ENCODE data around the gene NEK4.
A peak's percentile ranks its signal among the peaks of the same experiment; 100 is the strongest.
"Not testable (repeated sequence)": the region's sequence is repeated elsewhere in the genome, so short reads cannot be mapped to it uniquely, and the experiment has no call there.

Gene NEK4

DNA sequence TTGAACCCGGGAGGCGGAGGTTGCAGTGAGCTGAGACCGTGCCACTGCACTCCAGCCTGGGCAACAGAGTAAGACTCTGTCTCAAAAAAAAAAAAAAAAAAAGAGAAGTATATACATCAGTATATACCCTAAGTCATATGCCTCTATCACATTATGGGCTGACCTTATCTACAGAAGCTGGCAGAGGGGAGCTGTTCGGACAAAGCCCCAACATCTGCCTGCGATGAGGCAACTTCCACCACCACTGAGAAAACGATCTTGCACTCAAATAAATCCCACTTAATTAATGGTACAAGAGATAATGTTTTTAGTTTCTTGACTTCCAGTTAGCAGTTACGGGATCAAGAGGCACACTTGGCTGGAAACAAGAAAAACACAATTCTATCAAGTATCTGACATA lies 67.4 kb downstream of the NEK4 start:
- DNase-seq (ENCODE audit: low read depth, low spot score): no peak

DNA sequence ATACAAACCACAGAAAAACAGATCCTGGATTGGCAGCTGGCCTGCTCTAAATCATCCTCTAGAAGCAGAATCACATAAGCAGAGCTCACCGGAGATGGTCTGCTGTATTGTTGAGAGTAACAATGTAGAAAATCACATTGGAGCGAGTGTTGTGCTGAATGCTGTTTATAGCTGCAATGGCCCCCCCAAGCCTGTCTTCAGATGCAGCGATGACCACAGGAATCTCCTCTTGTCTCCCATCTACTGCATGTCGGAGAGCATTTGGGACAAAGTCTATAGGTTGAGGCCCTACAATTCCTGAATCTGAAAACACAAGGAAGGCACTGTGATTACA lies 73.1 kb downstream of the NEK4 start:
- DNase-seq (ENCODE audit: low read depth, low spot score): no peak

DNA sequence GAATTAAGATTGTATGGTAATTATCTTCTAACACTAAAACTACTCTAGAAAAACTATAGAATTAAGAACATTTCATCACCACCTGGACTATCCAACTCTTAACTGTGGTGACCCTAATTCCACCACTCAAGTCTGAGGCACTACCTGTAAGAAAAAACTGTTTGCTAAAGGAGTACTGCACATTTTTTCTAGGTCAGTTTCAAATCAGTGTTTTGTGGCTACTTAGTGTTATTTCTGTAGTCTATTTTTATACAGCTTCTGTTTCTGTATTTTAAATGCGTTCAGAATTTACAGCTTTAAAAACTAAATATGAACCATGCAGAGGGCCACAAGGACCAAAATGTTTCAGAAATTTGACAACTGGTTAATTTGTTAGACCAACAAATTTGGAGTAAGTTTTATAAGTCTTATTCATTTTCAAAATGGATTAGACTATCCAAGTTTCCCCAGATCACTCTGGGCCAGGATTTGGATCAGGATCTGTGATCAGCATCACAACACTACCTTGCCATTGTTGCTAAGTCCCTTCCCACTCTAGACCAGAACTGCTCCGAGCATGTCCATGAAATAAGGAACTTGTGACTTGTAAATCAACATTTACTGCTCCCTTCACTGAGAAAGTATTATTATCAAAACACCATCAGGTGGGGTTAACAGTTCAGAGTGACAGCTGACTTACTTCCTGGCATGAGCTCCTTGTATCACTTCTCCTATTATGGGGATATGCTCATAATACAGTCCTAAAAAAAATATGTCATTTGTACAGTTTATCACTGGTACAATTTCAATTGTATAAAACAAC lies 73.7 kb downstream of the NEK4 start:
- DNase-seq (ENCODE audit: low read depth, low spot score): no peak

DNA sequence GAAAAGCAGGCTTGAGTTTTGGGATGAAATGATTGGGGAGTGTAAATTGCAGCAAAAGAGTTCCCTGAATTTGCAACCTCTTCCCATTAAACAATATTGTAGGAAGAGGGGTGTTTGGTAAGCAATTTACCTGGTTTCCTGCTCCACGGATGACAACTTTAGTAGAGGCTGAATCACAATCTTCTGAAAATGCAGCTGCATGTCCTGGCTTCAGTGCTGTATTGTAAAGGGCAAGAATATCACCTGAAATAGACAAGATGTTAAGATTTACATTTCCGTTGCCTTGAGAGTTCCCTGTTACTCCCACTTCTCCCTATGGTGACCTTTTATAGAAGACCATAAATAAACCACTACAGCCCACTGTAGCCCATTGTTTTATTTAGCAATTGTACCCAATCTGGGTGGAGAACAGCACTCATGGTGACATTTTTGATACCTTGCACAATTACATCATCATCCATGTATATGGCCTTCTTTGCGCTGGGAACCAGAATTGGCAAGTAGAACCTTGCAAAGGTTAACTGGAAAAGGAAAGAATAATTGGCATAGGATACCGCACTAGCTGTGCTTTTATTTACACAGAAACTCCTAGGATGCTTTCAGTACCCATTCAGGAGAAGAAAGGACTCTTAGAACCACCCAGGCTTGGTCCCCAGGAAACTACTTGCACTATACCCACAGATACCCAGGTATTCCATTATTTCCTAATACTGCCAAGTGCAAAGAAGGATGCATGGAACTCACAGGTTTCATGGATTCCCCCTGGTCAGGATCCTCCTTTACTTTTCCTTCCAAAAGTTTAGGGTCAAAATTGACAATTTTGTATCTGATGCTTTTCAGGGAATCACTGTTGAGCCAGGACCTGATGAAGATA lies 74.7 kb downstream of the NEK4 start:
- DNase-seq (ENCODE audit: low read depth, low spot score): no peak

DNA sequence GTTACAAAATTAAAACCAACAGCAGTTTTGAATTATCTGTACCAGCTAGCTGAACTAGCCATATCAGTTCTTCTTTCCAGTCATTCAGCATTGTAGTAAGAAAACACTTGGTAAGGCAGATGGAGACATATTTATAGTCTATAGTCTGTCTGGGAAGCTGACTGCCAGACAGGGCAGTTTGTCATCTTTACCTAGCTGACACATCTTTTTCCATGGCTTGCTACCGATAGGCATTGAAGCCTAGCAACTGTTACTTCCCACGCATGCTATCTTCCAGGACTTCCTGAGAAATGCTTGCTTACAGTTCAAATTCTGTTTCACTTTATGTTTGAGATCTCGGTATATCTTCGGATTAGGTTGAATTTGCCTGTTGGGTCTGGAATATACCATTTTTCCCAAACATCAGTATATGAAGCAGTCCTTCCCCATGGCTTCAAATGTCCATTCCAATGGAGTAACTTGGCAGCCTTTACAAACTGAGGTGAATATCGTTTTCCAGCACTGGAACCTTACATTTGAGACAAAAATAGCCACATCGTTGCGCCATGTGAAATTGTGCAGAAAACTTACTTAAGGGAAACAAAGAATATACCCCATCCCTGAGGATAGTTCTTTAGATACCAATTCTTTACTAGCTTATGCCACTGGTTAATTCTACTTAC lies 76.1 kb downstream of the NEK4 start:
- no peak for DNase-seq (ENCODE audit: low read depth, low spot score)

DNA sequence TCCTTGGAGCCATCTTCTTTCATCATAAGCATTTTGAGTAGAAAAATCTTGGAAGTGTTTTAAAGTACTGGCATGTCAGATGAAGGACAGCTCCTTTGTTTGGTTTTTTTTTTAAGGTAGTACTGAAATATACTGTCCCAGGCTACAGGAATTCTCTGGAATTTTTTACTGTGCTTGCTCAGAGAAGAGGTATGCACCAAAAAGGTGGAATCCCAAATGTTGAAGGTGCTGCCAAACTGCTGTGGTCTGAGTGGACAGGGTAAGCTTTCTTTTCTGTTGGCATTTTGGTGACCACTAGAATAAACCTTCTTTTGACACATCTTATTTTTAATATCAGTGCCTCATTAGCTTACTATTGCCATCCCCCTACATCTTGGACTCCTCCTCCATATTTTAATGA lies 77.7 kb downstream of the NEK4 start:
- DNase-seq (ENCODE audit: low read depth, low spot score): no peak

DNA sequence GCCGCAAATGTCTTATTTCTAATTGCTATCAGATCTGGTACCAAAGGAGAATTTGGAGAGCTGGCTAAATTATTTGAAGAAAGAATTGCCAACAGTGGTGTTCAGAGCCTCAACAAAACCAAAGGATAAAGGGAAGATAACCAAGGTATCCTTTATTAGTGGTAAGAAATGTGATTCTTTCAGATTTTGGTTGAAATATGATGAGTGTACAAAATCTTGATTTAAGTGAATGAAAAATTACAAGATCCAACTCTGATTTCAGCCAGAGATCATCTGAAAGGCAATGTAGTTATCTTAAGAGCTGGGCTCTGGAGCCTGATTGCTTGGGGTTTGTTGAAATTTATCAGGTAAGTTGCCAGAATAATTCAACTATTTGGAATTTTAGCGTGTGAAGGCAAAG lies 80.2 kb downstream of the NEK4 start:
- DNase-seq (ENCODE audit: low read depth, low spot score): no peak

DNA sequence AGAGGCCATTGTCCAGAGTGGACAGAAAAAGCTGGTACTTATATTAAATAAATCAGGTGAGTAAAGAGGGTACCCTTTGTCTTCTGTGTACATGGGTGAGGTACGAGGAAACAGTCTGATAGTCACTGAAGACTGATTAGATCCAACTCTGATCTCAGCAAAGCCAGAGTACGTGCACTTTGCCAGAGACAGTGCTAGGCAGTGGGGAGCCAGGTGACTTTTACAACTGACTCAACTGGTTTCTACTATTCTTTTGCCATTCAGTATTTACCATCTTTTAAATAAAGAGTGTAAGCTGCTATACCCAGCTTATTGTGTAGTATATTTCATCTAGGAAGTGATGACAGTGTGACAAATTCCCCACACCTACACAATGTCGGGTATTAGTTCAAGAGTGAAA lies 81.6 kb downstream of the NEK4 start:
- DNase-seq (ENCODE audit: low read depth, low spot score): no peak

DNA sequence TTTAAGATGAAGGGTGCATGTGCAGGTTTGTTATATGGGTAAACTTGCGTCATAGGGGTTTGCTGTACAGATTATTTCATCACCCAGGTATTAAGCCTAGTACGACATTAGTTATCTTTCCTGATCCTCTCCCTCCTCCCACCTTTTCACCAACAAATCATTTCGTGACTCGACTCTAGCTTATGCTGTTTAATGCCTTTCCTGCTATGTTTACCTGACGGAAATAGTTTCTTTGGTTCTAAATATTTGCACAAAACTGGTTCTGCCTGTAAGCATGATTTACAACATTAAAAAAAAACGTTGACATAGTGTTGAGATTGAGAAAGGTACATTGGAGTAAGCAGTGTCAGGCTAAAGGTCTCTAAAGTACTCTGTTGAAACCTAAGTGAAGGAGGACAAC lies 82.5 kb downstream of the NEK4 start:
- DNase-seq (ENCODE audit: low read depth, low spot score): no peak

DNA sequence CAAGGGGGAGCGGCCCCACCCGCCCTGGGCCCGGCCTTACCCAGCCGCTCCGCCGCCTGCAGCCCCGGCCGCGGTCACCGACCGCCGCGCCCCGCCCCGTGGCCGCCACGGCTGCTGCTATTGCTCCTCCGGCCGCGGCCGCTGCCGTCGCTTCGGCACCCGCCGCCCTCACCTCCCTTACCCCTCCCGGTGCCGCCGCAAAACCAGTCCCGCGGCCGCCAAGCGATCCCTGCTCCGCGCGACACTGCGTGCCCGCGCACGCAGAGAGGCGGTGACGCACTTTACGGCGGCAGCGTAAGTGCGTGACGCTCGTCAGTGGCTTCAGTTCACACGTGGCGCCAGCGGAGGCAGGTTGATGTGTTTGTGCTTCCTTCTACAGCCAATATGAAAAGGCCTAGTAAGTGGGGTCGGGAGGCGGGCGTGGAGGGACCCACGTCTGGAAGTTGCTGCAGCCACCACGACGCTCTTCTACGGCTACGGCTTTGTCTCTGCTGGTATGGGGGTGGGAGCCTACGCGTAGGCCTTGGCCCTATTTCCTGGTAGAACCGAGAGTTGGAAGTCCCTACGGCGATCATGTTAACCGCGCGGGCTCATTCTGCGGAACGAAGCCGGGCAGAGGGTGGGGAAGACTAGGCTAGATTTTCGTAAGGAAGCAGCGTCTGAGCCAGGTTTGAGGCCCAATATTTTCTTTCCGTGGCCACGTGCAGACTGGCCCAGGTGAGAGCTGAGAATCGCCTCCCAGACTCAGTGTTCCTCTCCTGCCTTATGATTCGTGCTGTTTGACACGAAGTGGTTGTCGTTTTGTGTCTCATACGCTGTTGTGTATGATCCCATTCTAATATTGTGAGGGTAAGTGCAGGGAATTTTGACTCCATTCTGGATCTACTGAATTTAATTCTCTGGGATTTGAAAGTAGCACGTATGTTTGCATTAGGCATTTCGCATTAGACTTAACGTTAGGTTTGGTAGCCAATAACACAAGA lies 84.7 kb downstream of the NEK4 start, which contains the start of the genes GNL3 and PBRM1:
Gene GNL3, plus strand, starts transcription at position 324 of the 983 bp plus-strand sequence. Its CDS starts 61 bp downstream, at position 385.
Gene PBRM1, minus strand, starts transcription at position 205 of the 983 bp plus-strand sequence.
- peak; percentile 84 for DNase-seq (ENCODE audit: low read depth, low spot score)

DNA sequence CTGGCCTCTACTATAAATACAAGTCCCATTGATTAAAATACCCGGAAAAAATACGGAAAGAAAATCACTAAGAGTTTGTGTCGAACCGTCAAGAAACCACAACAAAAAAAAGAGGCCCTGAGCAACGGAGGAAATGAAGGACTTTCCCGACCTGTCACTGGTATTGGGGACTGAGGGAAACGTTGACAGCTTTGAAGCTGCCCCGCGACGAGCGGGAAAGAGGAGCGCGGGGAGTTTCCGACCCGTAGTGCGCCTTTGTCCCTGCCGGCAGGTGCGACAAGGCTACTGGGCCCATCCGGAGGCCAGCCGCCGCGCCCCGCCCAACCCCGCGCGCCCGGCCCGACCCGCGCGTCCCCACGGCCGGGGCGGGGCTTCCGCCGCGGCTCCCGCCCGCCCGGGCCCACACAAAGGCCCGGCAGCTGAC lies 85.4 kb downstream of the NEK4 start:
- DNase-seq (ENCODE audit: low read depth, low spot score): peak; percentile 58

DNA sequence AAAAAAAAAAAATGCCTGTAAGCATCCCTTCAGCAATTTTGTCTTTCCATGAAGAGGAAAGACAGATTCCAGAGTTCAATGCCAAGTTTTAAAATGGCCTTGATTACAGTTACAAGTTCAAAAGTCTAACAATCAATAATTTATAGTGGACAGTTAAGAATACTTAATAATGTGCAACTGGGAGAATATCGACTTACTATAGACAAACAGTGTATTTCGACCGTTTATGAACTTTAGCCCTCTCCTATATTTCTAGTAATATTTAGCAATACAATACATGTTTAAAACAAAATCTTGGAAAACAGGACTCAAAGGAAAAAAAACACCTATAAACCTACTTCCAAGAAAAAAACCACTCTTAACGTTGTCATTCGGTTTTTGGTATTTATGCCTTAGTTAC lies 86.6 kb downstream of the NEK4 start:
- DNase-seq (ENCODE audit: low read depth, low spot score): no peak

DNA sequence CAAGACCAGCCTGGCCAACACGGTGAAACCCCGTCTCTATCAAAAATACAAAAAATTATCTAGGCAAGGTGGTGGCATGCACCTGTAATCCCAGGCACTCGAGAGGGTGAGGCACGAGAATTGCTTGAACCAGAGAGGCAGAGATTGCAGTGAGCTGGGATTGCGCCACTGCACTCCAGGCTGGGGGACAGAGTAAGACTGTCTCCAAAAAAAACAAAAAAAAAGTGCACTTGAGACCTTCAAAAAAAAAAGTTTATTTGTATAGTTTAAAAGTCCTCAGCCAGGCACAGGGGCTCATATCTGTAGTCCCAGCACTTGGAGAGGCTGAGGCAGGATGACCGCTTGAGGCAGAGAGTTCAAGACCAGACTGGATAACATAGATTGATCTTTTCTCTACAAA lies 87.1 kb downstream of the NEK4 start:
- DNase-seq (ENCODE audit: low read depth, low spot score): no peak

DNA sequence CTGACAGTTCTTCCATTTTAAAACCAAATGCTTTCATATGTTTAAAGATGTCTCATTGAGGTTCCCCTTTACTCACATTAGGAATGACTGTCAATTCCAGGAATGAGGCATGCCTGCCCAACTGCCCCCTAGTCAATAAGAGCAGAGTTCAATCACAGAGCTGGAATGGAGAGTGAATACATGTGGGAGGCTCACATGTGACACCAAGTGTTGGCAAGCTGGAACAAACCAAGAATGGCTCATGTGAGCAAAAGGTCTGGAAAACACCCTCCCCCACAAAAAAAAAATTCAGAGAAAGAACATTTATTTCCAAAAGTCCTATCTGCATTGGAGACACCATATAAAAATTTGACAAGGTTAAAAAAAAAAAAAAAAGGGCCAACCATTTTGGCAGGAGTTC lies 88.7 kb downstream of the NEK4 start:
- no peak for DNase-seq (ENCODE audit: low read depth, low spot score)

DNA sequence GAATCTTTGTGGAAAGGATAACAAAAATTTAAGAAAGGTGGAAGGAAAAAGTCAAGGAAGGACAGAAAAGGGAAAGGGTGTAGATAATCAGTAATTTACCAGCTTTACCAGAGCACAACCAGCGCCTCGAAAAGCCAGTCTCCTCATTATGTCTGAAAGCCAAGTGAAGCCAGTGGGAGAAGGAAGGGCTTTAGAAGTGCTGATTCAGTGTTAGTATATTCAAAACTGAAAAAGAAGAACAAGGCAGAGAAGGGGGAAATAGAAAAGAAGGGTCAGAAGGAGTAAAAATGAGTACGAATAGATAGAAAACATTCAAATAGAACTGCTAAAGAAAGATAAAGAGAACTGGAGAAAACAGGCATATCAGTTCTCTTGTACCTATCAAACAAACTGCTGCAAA lies 89.1 kb downstream of the NEK4 start:
- DNase-seq (ENCODE audit: low read depth, low spot score): no peak

DNA sequence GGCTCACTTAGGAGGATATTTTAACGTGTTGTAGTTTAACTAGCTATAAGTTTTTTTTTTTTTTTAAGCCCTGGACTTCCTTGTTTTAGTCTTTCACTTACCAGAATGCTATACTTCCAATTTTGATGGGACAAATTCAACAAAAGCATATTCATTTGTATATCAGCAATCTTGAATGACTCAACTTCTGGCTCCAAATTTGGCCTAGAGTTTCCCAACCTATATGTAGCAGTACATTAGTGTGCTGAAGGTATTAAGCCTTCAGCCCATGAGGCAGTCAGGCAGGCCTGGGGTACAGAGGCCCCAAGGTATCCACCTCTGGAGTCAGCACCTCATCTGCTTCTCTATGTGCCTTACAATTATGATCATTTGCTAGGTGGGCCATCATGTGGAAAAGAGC lies 90.9 kb downstream of the NEK4 start:
- no peak for DNase-seq (ENCODE audit: low read depth, low spot score)

DNA sequence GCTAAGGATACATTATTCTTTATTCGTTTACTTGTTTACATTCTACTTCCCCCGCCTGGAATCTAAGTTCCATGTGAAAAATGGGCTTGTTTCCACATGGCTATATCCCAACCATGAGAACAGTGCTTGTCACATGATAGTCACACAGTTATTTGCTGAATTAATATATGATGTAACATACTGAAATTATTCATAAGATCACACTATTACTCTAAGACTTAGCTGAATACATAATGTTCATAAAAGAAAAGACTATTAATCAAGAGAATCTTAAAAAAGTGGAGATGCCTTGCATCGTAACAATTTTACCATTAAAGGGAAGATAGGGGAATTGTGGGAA lies 91.6 kb downstream of the NEK4 start:
- DNase-seq (ENCODE audit: low read depth, low spot score): no peak

DNA sequence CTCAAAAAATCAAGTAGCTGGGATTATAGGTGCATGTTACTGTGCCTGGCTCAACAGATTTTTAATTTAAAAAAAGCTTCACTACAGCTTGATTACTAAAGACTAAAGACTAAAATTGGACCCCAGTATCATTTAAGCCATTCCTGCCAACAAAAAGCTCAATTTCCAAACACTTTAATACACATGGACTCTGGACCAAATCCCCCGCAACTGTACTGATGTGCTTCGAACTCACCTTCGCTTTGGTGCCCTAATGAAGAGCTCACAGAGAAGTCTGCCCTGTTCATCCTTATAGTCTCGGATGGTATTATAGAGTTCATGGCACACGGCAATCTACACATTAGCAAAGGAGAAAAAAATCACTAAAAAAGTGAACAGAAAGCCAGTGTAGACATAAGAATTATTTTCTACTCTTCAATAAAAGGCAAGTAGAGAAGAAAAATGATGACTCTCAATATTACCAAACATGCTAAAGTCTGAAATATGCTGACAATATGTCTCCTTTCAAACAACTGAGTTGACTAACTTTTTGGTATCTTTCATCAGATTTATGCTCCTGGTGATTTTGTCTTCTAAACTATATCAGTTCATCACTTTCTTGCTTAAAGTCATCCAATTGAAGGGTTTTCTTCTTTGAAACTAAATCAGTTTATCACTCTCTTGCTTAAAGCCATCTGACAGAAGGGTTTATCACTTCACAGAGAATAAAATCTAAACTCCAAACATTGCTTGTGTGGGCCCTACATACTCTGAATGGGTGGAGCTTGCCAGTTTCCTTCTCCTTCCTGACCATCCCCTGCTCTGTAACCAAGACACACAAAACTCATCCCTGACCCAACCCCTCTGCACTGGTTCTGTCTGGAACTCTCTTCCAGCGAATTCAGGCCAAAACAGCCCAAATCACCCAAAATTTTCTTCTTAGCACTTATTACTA lies 92.2 kb downstream of the NEK4 start:
- no peak for DNase-seq (ENCODE audit: low read depth, low spot score)

DNA sequence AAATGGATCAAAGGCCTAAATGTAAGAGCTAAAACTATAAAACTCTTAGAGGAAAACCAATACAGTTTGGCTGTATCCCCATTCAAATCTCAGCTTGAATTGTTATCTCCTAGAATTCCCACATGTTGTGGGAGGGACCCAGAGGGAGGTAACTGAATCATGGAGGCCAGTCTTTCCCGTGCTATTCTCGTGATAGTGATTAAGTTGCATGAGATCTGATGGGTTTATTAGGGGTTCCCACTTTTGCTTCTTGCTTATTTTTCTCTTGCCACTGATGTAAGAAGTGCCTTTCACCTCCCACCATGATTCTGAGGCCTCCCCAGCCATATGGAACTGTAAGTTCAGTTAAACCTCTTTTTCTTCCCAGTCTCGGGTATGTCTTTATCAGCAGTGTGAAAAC lies 94.5 kb downstream of the NEK4 start:
- DNase-seq (ENCODE audit: low read depth, low spot score): not testable (repeated sequence)

DNA sequence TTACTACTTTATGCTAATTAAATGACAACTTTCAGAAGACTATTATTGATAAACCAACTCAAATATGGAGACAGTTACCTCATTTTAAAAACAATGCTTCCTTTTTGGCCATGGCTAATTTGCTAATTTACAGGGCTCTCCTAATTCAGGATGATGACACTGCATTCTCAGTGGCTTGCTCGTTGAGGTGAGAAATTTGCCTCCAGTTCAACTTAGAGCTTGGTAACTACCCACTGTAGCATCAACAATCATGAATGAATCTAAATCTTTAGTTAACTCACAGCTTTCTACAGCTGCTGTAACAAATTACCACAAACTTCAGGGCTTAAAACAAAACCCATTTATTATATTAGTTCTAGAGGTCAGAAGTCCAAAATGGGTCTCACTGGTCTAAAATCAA lies 99.1 kb downstream of the NEK4 start:
- no peak for DNase-seq (ENCODE audit: low read depth, low spot score)
